Hair follicular keratinocyte (primary cell): ENCODE results near the gene FLOT2. TPM values are rescaled to one million over a fixed set of nuclear protein-coding genes. Genes with fewer than 3 reads are reported as not detected.

Source experiments
- total RNA-seq: library from RNA; depleted of rRNA; stranded (reverse); fragments of >200 nt; gene quantifications from 2 replicates; pipeline ENCODE4 v1.2.3, GENCODE V29; 2015

Gene FLOT2, protein sequence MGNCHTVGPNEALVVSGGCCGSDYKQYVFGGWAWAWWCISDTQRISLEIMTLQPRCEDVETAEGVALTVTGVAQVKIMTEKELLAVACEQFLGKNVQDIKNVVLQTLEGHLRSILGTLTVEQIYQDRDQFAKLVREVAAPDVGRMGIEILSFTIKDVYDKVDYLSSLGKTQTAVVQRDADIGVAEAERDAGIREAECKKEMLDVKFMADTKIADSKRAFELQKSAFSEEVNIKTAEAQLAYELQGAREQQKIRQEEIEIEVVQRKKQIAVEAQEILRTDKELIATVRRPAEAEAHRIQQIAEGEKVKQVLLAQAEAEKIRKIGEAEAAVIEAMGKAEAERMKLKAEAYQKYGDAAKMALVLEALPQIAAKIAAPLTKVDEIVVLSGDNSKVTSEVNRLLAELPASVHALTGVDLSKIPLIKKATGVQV
- total RNA-seq = 94.7 and 97.4 TPM in 2 replicates

DNA sequence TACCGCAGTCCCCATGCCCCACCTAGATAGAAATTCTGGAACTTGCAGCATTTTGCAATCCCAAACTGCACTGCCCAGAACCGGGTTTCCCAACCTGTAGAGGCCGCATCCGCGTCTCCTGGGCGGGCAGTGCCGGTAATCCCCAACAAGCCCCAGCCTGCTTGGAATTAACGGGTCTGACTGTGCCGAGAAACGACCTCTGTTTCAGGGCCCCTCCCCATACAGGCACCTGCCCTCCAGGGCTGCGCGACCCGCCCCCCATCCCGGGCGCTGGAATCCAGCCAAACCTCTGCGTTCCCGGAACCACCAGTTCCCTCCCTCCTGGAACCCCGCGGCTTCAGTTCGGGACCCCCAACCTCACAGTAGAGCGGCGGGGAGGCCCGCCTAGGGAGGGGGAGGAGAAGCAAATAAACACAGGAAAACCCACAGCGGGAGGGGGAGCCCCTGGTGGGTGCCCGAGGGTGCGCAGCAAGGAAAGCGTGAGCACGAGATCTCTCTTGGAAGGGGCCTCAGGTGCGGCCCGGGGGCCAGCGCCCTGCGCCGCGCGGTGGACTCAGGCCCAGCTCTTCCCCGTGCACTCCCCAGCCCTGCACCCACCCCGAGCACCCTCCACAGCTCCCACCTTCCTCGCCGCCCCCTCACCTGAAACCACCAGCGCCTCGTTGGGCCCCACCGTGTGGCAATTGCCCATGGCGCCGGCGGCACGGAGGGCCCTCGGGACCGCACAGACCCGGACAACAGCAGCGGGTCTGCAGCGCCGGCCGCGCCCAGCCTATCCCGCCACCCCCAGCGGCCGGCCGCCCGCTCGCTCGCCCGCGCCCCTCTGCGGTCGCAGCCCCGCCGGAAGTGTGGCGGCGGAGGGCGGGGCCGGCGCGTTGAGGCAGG is at the start of gene FLOT2:
Gene FLOT2 (minus strand): TSS at position 850 of the 885 bp plus-strand sequence. CDS start 159 bp downstream, at position 691.

DNA sequence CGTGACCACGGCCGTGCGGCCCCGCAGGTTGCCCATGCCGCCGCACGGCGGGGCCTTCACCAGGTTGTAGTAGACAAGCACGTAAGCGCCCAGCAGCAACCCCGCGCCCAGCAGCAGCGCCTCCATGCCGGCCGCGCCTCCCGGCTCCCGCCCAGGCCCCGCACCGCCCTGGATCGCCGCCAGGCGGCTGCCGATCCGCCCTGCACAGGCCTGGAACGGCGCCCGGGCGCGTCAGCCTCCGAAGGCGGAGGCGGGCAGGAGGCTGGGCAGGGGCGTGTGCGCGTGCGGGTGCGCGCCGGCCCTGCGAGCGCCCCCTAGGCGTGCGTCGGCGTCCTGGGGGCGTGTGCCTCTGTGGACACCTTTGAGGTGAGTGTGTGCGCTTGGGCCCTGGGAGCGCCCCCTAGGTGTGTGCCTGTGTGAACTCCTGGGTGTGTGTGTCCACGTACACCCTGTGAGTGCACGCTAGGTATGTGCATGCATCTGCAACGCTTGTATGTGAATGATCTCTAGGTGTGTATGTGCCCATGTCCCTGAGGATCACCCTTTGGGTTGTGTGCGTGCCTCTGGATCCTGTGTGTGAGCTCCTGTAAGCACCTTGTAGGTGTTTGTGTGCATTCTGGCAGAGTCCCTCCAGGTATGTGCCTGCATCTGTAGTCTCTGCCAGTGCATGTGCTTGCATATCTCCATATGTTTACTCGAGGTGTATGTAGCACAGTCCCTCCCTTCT is 5.4 kb upstream of the FLOT2 start, which contains the start of gene DHRS13:
Gene DHRS13 (minus strand): TSS at position 261 of the 727 bp plus-strand sequence. CDS start 135 bp downstream, at position 126.

DNA sequence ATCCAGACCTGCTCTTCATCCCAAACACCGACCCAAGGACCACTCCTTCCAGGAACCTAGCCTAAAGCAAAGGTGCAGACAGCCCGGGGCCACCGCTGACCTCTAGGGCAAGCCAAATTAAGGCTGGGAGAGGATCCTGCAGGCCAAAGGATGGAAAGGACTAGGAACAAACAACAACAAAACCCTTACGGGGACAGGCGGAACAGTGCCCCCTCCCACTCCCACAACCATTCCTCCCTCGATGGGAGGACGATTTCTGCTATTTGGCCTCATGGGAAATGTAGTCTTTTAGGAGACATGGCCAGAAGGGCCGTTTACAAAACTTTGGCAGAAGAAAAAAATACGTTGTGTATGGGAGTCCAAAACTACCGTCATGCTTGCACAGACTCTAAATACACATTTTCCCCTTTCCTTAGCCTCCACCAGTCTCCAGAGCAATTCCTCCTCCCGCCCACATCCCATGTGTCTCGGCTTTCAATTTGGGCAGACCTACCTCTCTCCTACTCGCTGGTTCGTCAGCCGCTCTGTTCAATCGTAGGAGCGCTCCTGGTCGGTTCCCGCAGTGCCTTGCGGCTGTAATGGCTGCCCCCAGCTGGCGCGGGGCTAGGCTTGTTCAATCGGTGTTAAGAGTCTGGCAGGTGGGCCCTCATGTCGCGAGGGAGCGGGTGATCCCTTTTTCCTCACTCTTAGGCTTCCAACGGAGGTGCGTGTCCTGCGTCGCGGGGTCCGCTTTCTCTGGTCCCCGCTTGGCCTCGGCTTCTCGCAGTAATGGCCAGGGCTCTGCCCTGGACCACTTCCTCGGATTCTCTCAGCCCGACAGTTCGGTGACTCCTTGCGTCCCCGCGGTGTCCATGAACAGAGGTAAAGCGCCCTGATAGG is 42.8 kb downstream of the FLOT2 start, which contains the start of gene ERAL1:
Gene ERAL1 (plus strand): TSS at position 560 of the 879 bp plus-strand sequence. CDS start 19 bp downstream, at position 579.

DNA sequence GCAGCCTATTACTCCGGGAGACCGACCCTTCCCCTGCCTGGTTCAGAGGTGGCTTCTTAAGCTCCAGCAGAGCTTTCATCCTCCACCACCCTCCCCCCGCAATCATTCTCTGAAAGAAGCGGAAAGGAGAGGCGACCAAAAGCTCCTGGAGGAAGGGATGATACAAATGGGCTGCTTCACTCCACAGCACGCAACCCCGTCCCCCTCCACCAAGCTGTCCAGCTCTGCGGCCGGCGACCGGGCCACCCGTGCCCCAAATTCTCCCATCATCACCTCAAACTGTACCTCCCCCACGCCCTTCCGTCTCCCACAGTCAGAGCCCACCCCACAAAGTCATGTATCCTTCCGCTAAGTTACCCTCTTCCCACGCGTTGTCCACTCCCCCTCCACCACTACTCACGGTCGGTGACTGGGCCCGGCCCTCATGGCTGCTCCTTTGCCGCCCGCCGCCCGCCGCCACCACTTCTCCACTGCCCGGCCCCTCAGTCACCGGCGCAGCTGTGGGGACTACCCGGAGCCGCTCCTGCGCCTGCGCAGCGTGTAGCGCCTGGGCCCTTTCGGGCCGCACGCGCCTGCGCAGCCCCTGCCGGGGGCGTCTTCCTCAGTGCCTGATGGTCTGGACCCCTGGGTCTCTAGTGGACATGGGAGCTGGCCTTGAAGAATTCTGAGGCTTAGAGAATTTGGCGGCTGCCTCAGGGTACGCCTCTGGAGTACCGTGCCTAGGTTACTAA is 55.1 kb downstream of the FLOT2 start, which contains the start of gene FAM222B:
Gene FAM222B (minus strand): TSS at position 509 of the 731 bp plus-strand sequence. CDS start 76,123 bp downstream, outside the sequence.

Other genes starting within 250 kb of the FLOT2 start
- gene SDF2, start 235.8 kb downstream of the FLOT2 start, total RNA-seq = 36.5 and 43.7 TPM in 2 replicates
- gene SUPT6H, start 235.5 kb downstream of the FLOT2 start, total RNA-seq = 16.2 and 19.1 TPM in 2 replicates
- 1.3 TPM in 1 of 2 replicates, not detected in the other for gene PROCA1, start 185.8 kb downstream of the FLOT2 start, total RNA-seq
- 224 and 238 TPM in 2 replicates for gene RAB34, start 179.9 kb downstream of the FLOT2 start, total RNA-seq
- 987 and 1,126 TPM in 2 replicates for gene RPL23A, start 177.7 kb downstream of the FLOT2 start, total RNA-seq
- gene TLCD1, start 171.5 kb downstream of the FLOT2 start, total RNA-seq = 9.4 and 20.7 TPM in 2 replicates
- 0.76 and 3.2 TPM in 2 replicates for gene NEK8, start 168.9 kb downstream of the FLOT2 start, total RNA-seq
- 60.8 and 82.5 TPM in 2 replicates for gene TRAF4, start 153.7 kb downstream of the FLOT2 start, total RNA-seq
- gene FAM222B, start 54.9 kb downstream of the FLOT2 start, total RNA-seq = 8.7 and 9.3 TPM in 2 replicates
- gene ERAL1, start 42.7 kb downstream of the FLOT2 start, total RNA-seq = 43.0 and 78.7 TPM in 2 replicates
- 7.7 and 12.0 TPM in 2 replicates for gene DHRS13, start 5.3 kb upstream of the FLOT2 start, total RNA-seq
- 7.8 and 14.0 TPM in 2 replicates for gene PHF12, start 53.8 kb upstream of the FLOT2 start, total RNA-seq
- gene SEZ6, start 108.3 kb upstream of the FLOT2 start, total RNA-seq = not detected in 2 replicates
- 0.23 and 0.39 TPM in 2 replicates for gene PIPOX, start 145.4 kb upstream of the FLOT2 start, total RNA-seq